Chondrocyte (in vitro differentiated cells): ENCODE data around the gene B3GALT6. TPM values are rescaled to one million over a fixed set of nuclear protein-coding genes. Genes with fewer than 3 reads are reported as not detected.

Experiments used
- DNase-seq: peaks from one replicate; pipeline ENCODE4 v3.0.0; 2021; ENCODE audit warnings: mixed read lengths, low spot score
- H3K27ac Mint-ChIP-seq: one replicate; pipeline ENCODE4 v1.8.0; 2021; ENCODE audit warnings: mild to moderate bottlenecking, moderate library complexity, mixed read lengths; ENCODE audit not compliant: unreplicated experiment
- H3K27me3 Mint-ChIP-seq: 2 replicates; pipeline ENCODE4 v1.8.0; 2021; ENCODE audit warnings: low read depth, mixed read lengths
- H3K36me3 Mint-ChIP-seq: 2 replicates; pipeline ENCODE4 v1.8.0; 2021; ENCODE audit warnings: low read depth, mixed read lengths
- H3K4me1 Mint-ChIP-seq: 2 replicates; pipeline ENCODE4 v1.8.0; 2021; ENCODE audit warnings: low read depth, mild to moderate bottlenecking, mixed read lengths
- H3K4me3 Mint-ChIP-seq: one replicate; pipeline ENCODE4 v1.8.0; 2021; ENCODE audit warnings: mild to moderate bottlenecking, moderate library complexity, mixed read lengths; ENCODE audit not compliant: unreplicated experiment
- H3K9me3 Mint-ChIP-seq: 2 replicates; pipeline ENCODE4 v1.8.0; 2021; ENCODE audit warnings: low read depth, mixed read lengths
- CTCF ChIP-seq: fragments of 200-600 bp; sonication (generic); IDR thresholded peaks from 2 replicates; pipeline ENCODE4 v1.5.0; 2021; ENCODE audit warnings: antibody characterized with exemption, mild to moderate bottlenecking, moderate library complexity
- total RNA-seq: library from RNA; stranded (reverse); gene quantifications from 3 replicates; pipeline ENCODE4 v1.2.1, GENCODE V29; 2021

The B3GALT6 gene
- total RNA-seq, 1 donor from 2014 or later: 39.6 TPM

DNA sequence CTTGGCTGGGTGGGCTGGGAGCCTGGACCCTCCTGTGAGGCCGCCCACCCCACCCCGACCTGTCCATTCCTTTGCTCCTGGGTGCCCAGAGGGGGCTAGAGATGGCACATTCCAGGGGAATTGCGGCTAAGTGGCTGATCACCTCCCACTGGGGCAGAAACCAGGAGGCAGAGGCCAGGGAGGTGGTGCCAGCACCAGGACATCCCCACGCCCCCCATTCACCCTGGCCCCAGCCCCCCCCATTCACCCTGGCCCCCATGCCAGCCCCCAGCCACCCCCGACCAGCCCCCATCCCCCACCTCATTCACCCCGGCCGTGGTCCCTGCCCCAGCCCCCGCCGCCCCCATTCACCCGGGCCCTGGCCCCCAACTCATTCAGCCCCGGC is 8.3 kb downstream of the B3GALT6 start:
- no peak for TF ChIP-seq CTCF
- no peaks in the 10 kb centered on the region for H3K9me3 Mint-ChIP-seq
- H3K36me3 Mint-ChIP-seq: no peaks in the 10 kb centered on the region
- no peaks in the 10 kb centered on the region for H3K27me3 Mint-ChIP-seq
- H3K4me1 Mint-ChIP-seq: peaks cover 8% of the 10 kb centered on the region
- no peak overlapping the region for H3K27ac Mint-ChIP-seq
- no peak overlapping the region for H3K4me3 Mint-ChIP-seq
- DNase-seq: no peak

DNA sequence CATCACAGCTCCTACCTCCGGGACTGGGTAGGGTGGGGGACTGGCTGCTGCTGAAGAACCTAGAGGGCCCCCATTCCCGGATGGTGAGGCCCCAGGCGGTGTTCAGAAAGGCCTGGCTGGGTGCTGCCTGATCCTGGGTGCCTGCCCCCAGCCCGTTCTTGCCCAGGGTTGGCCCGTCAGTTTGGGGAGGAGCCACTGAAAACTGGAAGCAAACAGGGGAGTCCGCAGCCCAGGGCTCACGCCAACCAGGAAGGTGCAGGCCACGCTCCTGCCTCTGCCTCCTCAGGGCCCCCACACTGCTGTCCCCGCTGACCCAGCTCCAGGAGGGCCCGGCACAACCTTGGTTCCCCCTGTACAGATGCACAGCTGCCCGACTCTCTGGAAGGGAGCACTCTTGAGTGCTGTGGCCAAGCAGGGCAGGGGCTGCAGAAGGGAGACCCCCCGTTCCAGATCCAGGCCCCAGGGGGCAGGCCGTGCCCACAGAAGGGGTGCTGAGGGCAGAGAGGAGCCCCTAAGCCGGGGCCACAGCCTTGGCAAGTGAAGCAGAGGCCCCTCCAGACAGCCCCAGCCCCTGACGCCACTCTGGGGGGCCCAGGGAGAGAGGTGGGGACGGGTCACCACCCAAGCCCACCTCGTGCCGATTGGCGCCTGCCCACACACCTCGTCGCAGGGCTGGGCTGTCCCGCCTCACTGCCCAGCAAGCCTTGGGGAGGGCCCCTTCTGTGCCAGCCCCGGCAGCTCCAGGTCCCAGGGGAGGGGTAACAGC is 9.0 kb downstream of the B3GALT6 start:
- no peaks in the 10 kb centered on the region for H3K36me3 Mint-ChIP-seq
- peaks cover 8% of the 10 kb centered on the region for H3K4me1 Mint-ChIP-seq
- H3K27ac Mint-ChIP-seq: no peak overlapping the region
- no peak overlapping the region for H3K4me3 Mint-ChIP-seq
- DNase-seq: no peak
- no peak for TF ChIP-seq CTCF
- H3K9me3 Mint-ChIP-seq: no peaks in the 10 kb centered on the region
- H3K27me3 Mint-ChIP-seq: no peaks in the 10 kb centered on the region

GRCh38 chr1:1241588-1242219 is 9.7 kb downstream of the B3GALT6 start:
- no peak for DNase-seq
- H3K4me3 Mint-ChIP-seq: no peak overlapping the region
- no peak overlapping the region for H3K27ac Mint-ChIP-seq
- no peaks in the 10 kb centered on the region for H3K36me3 Mint-ChIP-seq
- no peak for TF ChIP-seq CTCF
- H3K27me3 Mint-ChIP-seq: no peaks in the 10 kb centered on the region
- peaks cover 8% of the 10 kb centered on the region for H3K4me1 Mint-ChIP-seq
- no peaks in the 10 kb centered on the region for H3K9me3 Mint-ChIP-seq

DNA sequence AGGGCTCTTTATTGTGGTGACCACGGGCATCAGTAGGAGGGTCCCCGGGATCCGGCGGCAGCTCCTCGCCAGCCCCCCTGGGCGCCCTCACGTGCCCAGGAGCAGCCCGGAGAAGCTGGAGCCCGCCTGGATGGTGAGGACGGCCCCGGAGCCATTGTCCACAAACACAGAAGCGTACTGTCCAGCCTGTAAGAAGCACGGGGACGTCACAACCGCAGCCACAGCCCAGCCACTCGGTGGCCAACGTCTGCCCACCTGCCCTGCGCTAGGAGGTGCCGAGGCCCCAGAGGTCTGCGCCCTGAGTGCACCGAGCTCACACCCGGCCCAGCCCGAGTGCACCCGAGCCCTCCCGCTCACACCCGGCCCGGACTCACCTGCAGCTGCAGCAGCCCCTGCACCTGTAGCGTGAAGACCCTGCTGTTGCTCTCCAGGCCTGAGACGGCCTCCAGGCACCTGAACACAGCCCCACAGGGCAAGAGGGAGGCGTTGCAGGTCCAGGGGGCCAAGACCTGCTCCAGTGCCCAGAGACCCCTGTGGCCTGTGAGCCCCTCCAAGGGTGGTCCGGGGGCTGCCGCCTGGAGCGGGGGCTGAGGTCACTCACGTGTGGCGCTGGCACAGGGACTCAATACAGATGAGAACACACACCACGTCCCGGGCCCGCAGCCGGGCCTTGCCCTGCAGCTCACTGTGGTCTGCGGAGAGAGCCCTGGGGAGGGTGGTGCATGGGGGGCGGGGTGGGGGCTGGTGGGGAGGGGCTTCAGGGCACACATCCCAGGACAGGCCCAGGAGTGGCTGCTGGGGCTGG is 10.6 kb downstream of the B3GALT6 start:
- no peak overlapping the region for H3K4me3 Mint-ChIP-seq
- H3K36me3 Mint-ChIP-seq: no peaks in the 10 kb centered on the region
- no peaks in the 10 kb centered on the region for H3K9me3 Mint-ChIP-seq
- peaks cover 4% of the 10 kb centered on the region for H3K4me1 Mint-ChIP-seq
- no peak for DNase-seq
- H3K27ac Mint-ChIP-seq: no peak overlapping the region
- no peak for TF ChIP-seq CTCF
- no peaks in the 10 kb centered on the region for H3K27me3 Mint-ChIP-seq

DNA sequence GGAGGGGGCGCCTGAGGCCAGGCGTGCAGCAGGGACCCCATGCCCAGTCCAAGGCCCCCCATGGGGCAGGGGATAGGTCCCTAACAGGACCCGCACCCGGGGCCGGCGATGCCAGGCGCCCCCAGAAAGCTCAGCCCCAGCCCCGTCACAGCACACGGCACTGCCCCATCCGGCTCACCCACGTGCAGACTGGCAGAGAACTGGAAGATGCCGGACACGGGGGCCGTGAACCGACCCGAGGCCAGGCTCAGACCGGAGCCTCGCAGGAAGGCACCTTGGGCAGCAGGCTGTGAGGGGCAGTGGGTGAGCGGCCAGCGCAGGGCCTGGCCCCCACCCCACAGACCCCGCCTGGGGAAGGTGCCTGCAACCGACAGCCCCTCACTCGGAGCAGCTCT is 11.2 kb downstream of the B3GALT6 start:
- H3K27ac Mint-ChIP-seq: no peak overlapping the region
- no peak overlapping the region for H3K4me3 Mint-ChIP-seq
- H3K4me1 Mint-ChIP-seq: peaks cover 3% of the 10 kb centered on the region
- H3K9me3 Mint-ChIP-seq: no peaks in the 10 kb centered on the region
- TF ChIP-seq CTCF: no peak
- no peak for DNase-seq
- no peaks in the 10 kb centered on the region for H3K27me3 Mint-ChIP-seq
- no peaks in the 10 kb centered on the region for H3K36me3 Mint-ChIP-seq
